ENCODE measurements around the gene PWWP2B. TPM values are rescaled to one million over a fixed set of nuclear protein-coding genes. Genes with fewer than 3 reads are reported as not detected.

Gene PWWP2B
- total and polyA plus RNA-seq, 2 experiments from 2014 or later, result 2.3 to 12.8 TPM

GRCh38 chr10:132455441-132455971 lies 58.5 kb downstream of the PWWP2B start:
- ATAC-seq, result no peak
- Histone ChIP-seq H3K36me3 (ENCODE audit: insufficient read depth) (no peaks in the 10 kb centered on the region), H3K27me3 (ENCODE audit: insufficient read depth) (no peaks in the 10 kb centered on the region), H3F3A (replicated peaks; ENCODE audit: low read depth) (no peaks in the 10 kb centered on the region), H3K9me2 (ENCODE audit: insufficient read depth) (no peaks in the 10 kb centered on the region), H3K4me2 (no peak overlapping the region), H3K79me2 (replicated peaks; ENCODE audit: insufficient read depth) (no peaks in the 10 kb centered on the region), H3K4me1 (ENCODE audit: insufficient read depth) (no peaks in the 10 kb centered on the region; the same call in 1 of the 2 replicates), H3K27ac (ENCODE audit: low read depth) (no peak overlapping the region), H4K20me1 (replicated peaks; ENCODE audit: insufficient read depth) (no peaks in the 10 kb centered on the region), H2AFZ (no peak overlapping the region), H3K4me3 (no peak overlapping the region)
- Mint-ChIP-seq H3K36me3 (ENCODE audit: low read depth) (no peaks in the 10 kb centered on the region), H3K4me3 (no peak overlapping the region), H3K4me1 (peaks cover 2% of the 10 kb centered on the region; the same call in 2 of the 3 replicates), H3K27me3 (ENCODE audit: insufficient read depth, low read depth, poor library complexity) (peaks cover 20% of the 10 kb centered on the region), H3K9me3 (no peaks in the 10 kb centered on the region), H3K27ac (no peak overlapping the region)
- TF ChIP-seq POLR2AphosphoS5 (IDR thresholded peaks at IDR 0.05; ENCODE audit: low read depth) (no peak), EZH2phosphoT487 (IDR thresholded peaks at IDR 0.05; ENCODE audit: unreplicated experiment) (no peak), ETS1 (IDR thresholded peaks at IDR 0.05) (no peak), EZH2 (IDR thresholded peaks at IDR 0.05; ENCODE audit: low read depth, unreplicated experiment) (no peak), CREB1 (CRISPR knock-in tag; IDR thresholded peaks at IDR 0.05; ENCODE audit: low read depth) (no peak), ZNF462 (CRISPR knock-in tag; IDR thresholded peaks at IDR 0.05) (no peak), REST (IDR thresholded peaks at IDR 0.05; ENCODE audit: unreplicated experiment) (no peak), CTCF (conservative IDR thresholded peaks at IDR 0.05; ENCODE audit: low read depth in 2 of 2) (no peak), STAT1 (IDR thresholded peaks at IDR 0.05; ENCODE audit: unreplicated experiment) (no peak)
- no peak for DNase-seq (ENCODE audit: low spot score)
